NOMO-1 (cell line): ENCODE results near the gene KCNJ8.
"Not testable (repeated sequence)": the region's sequence is repeated elsewhere in the genome, so short reads cannot be mapped to it uniquely, and the experiment has no call there.

Experiments
- DNase-seq, 2 experiments: peaks; one replicate each; lab custom pipeline; 2025; ENCODE audit not compliant: unreplicated experiment in 2 of 2; lab: John Stamatoyannopoulos, UW

The KCNJ8 gene

DNA sequence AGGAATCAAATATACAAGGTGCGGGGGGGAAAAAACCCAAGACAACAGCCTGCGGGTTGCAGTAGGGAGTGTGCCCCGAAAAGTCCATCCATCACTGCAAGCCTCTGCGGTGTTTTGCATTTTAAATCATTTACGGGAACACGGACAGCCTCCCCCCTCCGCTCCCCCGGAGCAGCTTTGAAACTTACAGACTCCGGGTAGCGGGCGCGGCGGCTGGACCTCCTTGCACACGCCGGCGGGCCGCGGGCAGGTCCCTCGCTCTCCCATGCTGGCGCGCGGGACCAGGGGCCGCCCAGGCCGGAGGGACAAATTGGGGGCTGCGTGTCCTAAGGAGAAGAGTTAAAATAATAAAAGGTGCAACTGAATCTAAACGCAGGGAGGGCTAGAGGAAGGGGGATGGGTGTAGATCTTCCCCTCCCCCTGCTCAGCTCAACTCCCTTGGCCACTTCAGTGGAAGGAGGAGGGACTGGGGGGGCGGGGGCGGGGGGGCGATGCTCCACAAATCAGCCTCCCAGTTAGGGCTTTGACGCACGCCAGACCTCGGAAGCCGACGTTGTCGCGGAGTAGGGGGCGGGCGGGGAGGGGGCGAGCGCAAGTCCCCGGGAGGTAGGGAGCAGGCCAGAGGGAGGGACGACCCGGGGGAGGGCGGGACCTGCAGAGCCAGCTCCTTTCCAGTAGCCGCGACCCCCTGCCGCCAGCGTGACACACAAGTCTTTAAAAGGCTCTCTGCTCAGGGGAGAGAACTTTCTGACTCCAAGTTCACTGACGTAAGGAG is at the start of gene KCNJ8:
Gene KCNJ8, minus strand, starts transcription at position 349 of the 775 bp plus-strand sequence. CDS start 1,090 bp downstream, outside the sequence.
- no peak for DNase-seq

DNA sequence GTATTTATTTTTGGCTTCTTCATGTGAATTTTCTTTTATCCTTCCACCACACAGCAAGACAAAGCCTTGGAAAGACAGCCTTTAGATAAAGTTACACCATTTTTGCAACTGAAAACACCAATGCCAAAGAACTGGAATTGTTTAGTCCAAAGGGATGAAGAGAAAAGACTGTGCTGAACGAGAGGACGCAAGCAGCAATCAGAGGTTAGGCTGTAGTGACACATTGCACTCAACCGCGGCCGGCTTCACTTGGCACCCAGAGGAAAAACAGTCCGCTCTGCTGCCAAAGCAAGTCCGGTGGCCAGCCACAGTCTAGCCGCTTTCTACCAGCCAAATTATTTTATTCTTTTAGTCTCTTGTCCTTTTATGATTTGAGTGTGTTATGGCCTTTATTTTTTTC is 49.1 kb upstream of the KCNJ8 start:
- DNase-seq: no peak

DNA sequence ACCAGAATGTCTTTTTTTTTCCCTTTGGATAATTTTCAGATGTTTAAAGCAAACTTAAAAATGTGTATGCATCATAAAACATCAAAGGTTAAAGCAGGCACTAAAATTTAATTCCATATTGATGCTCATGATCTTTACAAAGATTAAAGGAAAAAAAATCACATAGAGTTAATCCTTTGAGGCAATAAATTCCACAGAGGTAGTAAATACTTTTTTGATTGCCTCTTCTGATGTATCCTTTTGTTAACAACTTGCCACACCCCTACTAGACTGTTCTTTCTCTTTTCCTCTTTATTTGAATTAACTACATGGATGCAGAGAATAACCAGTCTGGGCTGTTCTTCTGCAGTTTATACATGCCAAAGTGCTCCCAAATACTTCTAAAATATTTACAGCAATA is 45.2 kb upstream of the KCNJ8 start:
- no peak for DNase-seq

DNA sequence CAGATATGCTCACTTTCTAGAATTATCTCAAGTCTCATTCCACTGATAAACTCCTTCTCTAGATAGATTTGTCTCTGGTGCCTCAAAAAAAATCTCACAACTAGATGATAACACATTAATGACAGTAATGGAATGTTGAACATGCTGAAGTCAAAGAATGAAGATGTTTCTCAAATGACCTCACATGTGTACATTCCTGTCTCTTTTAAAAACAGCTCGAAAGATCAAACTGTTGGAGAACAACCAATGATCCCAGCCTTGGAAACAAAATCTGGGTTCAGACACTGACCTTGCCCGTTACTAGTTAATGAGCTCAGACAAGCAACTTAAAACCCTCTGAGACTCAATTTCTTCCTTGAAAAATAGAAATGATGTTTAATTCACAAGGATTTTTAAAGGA is 44.7 kb upstream of the KCNJ8 start:
- no peak for DNase-seq

DNA sequence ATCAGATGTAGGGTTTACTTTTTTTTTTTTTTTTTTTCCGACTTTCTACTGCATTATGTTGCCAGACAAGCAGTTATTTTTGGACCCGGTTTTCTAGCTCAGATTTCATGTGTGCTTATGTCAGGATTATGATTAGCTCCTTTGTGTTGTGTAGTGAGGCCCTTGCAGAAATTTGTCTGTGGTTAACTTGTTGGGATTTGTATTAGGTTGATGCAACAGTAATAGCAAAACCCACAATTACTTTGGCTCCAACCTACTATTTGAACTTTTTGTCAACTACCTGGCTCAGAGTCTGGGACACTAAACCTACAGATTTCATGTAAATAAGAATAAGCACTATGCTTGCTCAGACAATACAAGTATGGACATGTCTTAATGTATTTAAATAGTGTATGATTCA is 44.1 kb upstream of the KCNJ8 start:
- no peak for DNase-seq

DNA sequence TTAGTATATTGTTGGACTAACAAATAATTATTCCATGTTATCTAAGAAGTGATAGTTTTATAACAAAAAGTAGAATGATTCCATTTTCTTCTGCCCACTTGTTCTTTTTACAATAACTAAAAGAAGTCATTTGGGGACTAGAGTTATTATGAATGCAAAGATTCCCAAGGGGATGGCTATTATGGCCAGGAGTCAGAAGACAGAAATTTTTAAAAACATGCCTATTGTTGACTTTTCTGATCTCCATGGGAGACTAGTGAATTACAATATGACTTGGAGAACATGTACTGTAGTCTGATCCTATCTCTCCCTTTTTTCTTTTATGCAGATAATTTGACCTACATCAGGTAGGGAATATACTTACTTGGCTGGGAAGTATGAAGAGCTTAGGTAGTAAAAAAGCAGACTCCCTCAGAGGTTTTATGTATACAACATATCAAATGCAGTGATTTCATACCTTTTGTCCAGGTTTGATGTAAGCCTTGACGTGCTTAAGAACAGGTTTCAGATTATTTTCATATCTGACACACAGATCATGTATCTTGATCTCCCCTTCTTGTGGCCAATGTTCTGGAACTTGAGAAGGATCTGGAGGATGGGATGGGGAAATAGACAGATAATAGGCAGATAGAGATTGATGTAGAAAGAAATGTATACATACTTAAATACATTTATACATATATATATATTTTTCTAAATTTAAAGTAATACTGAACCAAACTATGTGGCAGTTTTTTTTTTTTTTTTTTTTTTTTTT is 41.0 kb upstream of the KCNJ8 start:
- DNase-seq: no peak

DNA sequence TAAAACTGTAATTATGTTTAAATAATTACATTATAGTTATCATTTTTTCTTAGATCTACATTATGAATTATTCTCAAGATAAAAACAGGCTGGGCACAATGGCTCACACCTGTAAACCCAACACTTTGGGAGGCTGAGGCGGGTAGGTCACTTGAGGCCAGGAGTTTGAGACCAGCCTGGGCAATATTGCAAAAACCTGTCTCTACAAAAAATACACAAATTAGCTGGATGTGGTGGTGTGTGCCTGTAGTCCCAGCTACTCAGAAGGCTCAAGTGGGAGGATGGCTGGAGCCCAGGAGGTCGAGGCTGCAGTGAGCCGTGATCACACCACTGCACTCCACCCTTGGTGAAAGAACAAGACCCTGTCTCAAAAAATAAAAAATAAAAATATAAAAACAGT is 40.3 kb upstream of the KCNJ8 start:
- no peak for DNase-seq

DNA sequence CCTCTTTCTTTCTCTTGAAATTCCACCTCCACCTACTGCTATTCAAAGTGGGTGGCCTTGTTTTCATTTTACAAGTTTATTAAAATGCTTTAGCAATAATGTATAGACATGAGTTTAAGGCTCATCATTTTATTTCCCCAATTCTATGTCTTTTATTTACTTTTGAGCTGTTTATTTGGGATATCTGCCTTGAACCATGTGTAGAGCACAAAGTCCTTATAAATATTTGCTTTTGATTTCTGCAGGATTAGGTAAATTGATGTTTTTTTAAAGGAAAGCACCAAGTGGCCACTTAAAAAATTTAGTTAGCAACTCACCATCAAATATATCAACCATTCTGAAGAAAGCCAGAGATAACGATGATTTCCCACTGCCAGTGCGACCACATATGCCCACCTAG is 39.8 kb upstream of the KCNJ8 start:
- DNase-seq: no peak

DNA sequence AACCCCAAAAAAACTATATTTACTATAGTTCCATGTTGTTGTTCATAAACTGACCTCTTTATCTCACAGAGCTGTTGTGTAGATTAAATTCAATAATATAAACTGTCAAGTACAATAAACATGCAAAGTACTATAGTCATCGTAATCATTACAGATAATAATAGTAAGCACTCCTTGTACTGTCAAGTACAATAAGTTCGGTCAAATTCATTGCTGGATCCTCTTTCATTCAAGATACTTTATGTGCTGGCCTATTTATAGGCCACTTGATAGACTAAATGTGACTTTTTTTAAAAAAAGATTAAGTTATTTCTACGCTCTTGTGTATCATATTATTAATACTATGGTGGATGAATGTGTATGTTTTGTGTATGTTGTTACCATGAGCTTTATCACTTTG is 39.2 kb upstream of the KCNJ8 start:
- no peak for DNase-seq

DNA sequence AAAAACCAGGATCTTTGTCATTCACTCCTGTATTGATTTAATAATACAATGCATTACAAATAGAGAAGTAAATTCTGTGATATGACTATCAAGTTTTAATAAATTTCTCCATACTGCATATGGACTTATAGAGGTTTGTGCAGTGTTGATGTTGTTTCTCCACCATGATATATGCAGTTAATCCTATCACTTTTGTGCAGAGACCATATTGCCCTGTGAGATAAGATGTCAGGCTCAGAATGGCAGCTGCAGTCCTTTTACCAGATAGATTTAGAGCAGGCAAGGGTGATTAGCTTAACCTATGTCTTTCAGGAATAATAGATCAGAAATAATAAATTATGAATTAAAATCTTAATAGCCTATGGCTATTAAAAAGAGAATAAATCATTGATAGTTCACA is 38.6 kb upstream of the KCNJ8 start:
- no peak for DNase-seq

DNA sequence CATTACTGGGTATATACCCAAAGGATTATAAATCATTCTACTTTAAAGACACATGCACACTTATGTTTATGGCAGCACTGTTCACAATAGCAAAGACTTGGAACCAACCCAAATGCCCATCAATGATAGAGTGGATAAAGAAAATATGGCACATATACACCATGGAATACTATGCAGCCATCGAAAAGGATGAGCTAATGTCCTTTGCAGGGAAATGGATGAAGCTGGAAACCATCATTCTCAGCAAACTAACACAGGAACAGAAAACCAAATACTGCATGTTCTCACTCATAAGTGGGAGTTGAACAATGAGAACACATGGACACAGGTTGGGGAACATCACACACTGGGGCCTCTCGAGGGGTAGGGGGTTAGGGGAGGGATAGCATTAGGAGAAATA is 37.8 kb upstream of the KCNJ8 start:
- DNase-seq: not testable (repeated sequence)

DNA sequence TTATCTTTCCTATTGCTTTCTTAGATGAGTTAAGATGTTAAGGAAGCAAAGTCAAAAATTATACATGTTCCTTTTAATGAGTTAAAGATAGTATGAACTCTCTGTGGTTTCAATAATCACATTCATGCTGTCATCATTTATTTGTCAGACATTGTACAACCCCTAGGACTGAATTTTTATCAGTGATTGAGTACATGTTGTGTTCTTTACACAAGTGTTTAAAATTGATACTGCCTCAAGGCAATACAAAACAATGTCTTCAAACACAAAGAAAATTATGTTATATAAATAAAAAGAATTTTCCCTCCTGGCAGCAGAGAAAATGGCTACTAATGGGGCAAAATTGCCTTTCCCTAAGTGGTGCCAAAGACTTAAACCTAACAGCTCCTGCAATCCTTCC is 34.6 kb upstream of the KCNJ8 start:
- no peak for DNase-seq

DNA sequence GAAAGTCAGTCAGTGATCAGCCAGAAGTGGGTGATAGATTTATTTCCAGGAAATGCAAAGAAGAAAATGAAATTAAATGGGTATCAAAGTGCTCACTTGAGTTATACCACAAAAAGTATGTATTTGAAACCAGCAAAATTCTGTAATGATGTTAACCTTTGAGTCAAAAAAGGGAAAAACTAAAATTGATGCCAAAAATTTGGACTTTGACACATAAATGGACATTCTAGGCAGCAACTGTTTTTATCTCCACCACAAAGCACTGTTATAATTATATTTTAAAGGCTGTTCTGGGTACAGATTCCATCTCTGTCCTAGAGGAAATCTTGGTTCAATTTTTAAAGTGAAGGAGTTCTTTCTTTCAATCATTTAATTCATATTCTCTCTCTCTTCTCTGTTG is 31.7 kb upstream of the KCNJ8 start:
- no peak for DNase-seq

DNA sequence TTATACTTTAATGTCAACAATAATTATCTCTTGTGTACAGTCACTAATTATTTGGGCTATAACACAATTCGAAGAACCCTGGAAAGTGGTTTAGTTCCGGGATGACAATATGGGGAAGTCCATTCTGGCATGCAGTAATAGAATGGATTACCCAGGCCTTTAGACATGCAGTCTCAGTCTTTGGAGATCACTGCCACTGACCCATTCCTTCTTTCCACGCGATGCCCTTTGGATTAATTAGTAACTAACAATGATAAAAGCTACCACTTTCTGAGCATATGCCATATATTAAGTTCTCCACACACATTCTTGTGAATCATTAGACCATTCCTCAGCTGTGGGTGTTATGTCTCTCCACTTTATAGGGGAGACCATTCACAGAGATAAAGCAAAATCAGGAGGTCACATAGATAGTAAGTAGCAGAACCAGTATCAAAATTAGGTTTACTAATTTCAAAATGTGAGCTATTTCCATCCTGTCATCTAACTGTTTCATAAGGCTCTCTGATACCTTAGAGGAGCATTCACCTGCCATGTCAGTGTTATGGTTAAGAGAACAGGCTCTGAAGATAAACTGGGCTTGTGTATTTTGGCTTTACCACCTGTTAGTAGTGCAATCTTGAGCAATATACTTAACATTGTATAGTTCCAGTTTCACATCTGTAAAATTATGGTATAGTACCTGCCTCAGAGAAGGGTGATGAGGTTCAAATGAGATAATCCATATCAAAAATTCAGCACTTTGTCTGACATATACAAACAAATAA is 27.2 kb upstream of the KCNJ8 start:
- DNase-seq: no peak

DNA sequence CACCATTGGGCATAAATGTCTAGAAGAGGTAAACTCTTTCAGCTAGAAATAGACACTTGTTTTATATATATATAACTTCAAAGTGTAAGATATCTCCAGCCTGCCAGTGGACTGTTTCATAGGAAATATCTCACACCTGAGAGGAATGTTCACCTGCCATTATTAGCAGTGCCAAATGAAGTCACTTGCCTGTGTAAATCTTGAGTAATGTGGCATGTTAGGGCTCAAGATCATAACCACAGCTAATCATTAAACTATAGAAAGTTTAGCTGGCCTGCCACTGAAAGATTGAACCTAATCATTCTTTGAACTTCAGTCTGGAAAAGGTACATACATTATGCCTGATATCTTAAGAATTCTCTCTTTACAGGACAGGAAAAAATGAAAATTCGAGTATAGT is 25.5 kb upstream of the KCNJ8 start:
- no peak for DNase-seq

DNA sequence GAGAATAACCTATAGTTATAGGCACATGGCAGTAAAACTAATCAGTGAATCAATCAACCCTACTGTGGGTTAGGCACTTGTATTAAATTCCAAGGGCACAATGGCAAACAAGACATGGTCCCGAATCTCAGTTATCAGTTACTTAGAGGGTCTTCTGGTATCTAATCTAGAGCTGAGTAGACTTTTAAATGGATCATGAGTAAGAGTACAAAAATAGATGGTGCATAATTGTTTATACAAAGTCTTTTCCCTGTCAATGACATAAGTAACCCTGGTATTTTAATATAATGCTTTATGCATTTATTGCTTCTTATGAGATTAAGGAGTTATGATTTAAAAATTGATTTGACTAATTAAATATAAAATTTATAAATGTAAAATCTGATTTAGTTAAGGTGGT is 23.0 kb upstream of the KCNJ8 start:
- no peak for DNase-seq

DNA sequence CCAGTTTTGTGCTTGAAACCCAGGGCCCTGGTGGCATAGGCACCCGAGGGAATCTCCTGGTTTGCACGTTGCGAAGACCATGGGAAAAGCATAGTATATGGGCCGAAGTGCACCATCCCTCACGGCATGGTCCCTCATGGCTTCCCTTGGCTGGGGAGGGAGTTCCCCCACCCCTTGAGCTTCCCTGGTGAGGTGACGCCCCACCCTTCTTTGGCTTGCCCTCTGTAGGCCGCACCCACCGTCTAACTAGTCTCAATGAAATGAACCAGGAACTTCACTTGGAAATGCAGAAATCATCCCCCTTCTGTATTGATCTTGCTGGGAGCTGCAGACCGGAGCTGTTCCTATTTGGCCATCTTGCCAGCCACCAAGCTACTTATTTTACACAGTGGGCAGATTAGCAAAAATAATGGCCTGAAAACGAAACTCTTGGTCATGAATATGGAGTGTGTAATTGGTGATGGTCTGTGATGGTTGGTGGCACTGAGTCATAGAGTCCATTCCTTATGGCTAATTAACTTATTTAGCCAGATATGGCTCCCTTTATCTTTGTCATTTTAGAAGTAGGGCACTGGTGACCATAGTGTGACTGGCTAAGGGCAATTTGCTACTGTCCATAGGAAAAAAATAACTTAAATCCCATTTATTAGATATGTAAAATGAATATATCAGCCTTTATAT is 21.3 kb upstream of the KCNJ8 start:
- no peak for DNase-seq

DNA sequence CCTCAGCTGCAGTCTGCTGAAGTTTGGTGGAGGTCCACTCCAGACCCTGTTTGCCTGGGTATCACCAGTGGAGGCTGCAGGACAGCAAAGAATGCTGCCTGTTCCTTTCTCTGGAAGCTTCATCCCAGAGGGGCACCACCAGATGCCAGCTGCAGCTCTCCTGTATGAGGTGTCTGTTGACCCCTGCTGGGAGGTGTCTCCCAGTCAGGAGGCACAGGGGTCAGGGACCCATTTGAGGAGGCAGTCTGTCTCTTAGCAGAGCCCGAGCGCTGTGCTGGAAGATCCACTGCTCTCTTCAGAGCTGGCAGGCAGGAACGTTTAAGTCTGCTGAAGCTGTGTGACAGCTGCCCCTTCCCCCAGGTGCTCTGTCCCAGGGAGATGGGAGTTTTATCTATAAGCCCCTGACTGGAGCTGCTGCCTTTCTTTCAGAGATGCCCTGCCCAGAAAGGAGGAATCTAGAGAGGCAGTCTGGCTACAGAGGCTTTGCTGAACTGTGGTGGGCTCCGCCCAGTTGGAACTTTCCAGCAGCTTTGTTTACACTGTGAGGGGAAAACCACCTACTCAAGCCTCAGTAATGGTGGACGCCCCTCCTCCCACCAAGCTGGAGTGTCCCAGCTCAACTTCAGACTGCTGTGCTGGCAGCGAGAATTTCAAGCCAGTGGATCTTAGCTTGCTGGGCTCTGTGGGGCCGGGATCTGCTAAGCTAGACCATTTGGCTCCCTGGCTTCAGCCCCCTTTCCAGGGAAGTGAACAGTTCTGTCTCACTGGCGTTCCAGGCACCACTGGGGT is 20.5 kb upstream of the KCNJ8 start:
- DNase-seq: not testable (repeated sequence)

DNA sequence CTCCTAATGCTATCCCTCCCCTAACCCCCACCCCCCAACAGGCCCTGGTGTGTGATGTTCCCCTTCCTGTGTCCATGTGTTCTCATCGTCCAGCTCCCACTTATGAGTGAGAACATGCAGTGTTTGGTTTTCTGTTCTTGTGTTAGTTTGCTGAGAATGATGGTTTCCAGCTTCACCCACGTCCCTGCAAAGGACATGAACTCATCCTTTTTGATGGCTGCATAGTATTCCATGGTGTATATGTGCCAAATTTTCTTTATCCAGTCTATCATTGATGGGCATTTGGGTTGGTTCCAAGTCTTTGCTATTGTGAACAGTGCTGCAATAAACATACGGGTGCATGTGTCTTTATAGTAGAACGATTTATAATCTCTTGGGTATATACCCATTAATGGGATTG is 15.2 kb upstream of the KCNJ8 start:
- DNase-seq: not testable (repeated sequence)
